GM21515 (cell line): ENCODE data around the gene ZNF32.
A peak's percentile ranks its signal among the peaks of the same experiment; 100 is the strongest.

Source experiments
- ATAC-seq: cut with Tn5 transposase; IDR thresholded peaks from one replicate; pipeline ENCODE4 v1.9.1; 2021; ENCODE audit not compliant: unreplicated experiment

Gene ZNF32

GRCh38 chr10:43648398-43649184, at the start of gene ZNF32:
ZNF32 (minus strand) TSS chr10:43648881; CDS start chr10:43646133, 2,748 bp downstream.
- ATAC-seq: peak; percentile 100

GRCh38 chr10:43698156-43698555, 49.5 kb upstream of the ZNF32 start:
- no peak for ATAC-seq

- ATAC-seq: no peak
Measured at GRCh38 chr10:43696909-43697483, 48.3 kb upstream of the ZNF32 start.

GRCh38 chr10:43695730-43696129, 47.0 kb upstream of the ZNF32 start:
- ATAC-seq: no peak

- no peak for ATAC-seq
Measured at GRCh38 chr10:43695321-43695720, 46.6 kb upstream of the ZNF32 start.

- no peak for ATAC-seq
Measured at GRCh38 chr10:43694526-43694925, 45.8 kb upstream of the ZNF32 start.

GRCh38 chr10:43693602-43694001, 44.9 kb upstream of the ZNF32 start:
- ATAC-seq: no peak

GRCh38 chr10:43692051-43692825, 43.6 kb upstream of the ZNF32 start:
- ATAC-seq: no peak

- no peak for ATAC-seq
Measured at GRCh38 chr10:43691485-43691884, 42.8 kb upstream of the ZNF32 start.

- ATAC-seq: peak; percentile 98
Measured at GRCh38 chr10:43689955-43690771, 41.5 kb upstream of the ZNF32 start.

GRCh38 chr10:43689618-43689954, 40.9 kb upstream of the ZNF32 start:
- peak; percentile 40 for ATAC-seq

- ATAC-seq: no peak
Measured at GRCh38 chr10:43689007-43689491, 40.4 kb upstream of the ZNF32 start.

- ATAC-seq: no peak
Measured at GRCh38 chr10:43688348-43688892, 39.7 kb upstream of the ZNF32 start.

- ATAC-seq: no peak
Measured at GRCh38 chr10:43687373-43687772, 38.7 kb upstream of the ZNF32 start.

GRCh38 chr10:43686414-43686813, 37.7 kb upstream of the ZNF32 start:
- no peak for ATAC-seq

GRCh38 chr10:43685744-43686143, 37.1 kb upstream of the ZNF32 start:
- ATAC-seq: no peak

- ATAC-seq: no peak
Measured at GRCh38 chr10:43684292-43684559, 35.5 kb upstream of the ZNF32 start.

GRCh38 chr10:43683451-43684291, 35.0 kb upstream of the ZNF32 start:
- no peak for ATAC-seq

- ATAC-seq: no peak
Measured at GRCh38 chr10:43682956-43683355, 34.3 kb upstream of the ZNF32 start.

GRCh38 chr10:43681721-43682120, 33.0 kb upstream of the ZNF32 start:
- ATAC-seq: no peak
